GM21576 (cell line): ENCODE results near the gene WNK4.
A peak's percentile ranks its signal among the peaks of the same experiment; 100 is the strongest.
"Not testable (repeated sequence)": the region's sequence is repeated elsewhere in the genome, so short reads cannot be mapped to it uniquely, and the experiment has no call there.

ENCODE experiments used
- ATAC-seq: cut with Tn5 transposase; IDR thresholded peaks from one replicate; pipeline ENCODE4 v1.9.1; 2021; ENCODE audit warnings: mild to moderate bottlenecking, moderate library complexity; ENCODE audit not compliant: unreplicated experiment

WNK4 gene

DNA sequence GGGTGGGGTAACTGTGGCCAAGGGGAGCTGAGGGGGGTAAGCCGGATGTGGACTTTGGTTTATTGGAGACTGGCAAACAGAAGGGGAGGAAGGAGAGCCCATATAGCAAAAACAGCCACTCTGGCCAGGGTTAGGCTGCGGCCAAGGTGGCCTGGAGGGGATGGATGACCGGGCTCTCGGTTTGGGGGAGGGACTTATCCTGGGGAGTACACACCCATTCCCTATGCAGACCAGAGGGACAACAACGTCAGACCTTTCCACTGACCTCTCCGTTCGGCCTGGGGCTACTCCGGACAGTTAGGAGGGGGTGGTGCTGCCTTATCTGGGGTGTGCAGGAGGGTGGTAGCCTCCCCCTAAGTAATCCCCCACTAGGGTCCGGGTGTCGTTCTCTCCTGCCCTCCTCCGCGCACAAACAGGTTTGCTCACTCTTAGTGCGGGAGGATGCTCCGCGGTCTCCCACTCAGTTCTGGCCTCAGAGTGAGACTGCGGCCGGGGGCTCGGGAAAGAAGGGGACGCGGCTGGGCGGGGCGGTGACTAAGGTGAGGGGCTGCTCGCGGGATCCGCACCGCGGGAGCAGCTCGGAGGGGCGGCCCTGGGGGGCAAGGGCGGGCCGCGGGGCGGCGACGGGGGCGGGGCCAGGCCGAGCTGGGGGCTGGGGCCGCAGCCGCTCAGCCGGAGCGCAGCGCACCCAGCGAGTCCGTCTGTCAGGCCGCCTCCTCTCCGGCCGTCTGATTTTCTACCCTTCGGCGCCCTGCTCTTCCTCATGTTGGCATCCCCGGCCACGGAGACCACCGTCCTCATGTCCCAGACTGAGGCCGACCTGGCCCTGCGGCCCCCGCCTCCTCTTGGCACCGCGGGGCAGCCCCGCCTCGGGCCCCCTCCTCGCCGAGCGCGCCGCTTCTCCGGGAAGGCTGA, at the start of gene WNK4:
Gene WNK4 (plus strand): TSS at position 675 of the 915 bp plus-strand sequence. CDS start 89 bp downstream, at position 764.
- ATAC-seq = no peak

DNA sequence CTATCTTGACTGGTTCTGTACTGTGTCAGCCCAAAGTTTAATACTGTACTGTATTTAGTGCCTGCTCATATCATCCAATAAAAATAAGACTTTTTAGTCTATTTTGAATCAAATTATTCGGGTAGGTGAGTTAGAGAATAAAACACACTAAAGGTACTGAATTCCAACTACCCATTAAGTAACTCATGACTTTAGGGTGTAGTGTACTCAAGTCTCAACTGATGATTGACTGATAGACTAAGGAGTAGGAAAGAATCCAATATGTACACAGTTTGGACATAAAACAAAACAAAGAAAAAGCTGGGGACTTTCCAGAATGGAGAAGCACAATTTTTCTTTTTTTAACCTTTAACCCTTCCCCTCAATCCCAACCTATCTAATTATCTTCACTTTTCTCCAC, 39.7 kb upstream of the WNK4 start:
- no peak for ATAC-seq

DNA sequence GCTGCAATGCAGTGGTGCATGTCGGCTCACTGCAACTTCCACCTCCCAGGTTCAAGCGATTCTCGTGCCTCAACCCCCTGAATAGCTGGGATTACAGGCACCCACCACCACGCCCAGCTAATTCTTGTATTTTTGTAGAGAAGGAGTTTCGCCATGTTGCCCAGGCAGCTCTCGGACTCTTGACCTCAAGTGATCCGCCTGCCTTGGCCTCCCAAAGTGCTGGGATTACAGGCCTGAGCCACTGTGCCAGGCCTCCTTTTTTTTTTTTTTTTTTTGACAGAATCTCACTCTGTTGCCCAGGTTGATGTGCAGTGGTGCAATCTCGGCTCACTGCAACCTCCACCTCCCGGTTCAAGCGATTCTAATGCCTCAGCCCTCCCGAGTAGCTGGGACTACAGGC, 37.5 kb upstream of the WNK4 start:
- not testable (repeated sequence) for ATAC-seq

DNA sequence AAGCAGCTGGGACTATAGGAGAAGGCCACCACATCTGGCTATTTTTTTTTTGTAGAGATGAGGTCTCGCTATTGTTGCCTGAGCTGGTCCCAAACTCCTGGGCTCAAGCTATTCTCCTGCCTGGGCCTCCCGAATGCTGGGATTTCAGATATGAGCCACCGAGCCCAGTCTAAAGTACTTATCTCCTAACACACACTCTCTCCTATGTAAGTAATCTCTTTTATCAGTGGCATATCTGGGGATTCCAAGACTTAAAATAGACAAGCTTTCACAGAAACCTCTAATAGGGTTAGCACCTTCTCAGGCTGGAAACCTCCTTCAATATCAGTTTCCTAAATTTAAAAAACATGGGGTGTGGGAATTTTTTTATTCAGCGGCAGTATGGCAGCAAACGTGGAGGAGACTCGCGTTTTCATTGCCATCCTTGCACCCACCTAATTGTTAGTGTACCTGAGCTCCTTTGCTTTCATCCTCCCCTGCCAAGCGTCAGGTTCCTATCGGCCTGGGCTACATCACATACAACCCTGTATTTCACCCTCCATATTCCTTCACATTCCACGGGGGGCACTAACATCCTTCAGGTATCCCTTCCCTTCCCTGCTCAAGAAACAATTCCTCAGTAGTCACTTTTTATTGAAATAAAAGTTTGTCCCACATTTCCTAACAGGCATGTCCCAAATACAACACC, 36.7 kb upstream of the WNK4 start:
- no peak for ATAC-seq

DNA sequence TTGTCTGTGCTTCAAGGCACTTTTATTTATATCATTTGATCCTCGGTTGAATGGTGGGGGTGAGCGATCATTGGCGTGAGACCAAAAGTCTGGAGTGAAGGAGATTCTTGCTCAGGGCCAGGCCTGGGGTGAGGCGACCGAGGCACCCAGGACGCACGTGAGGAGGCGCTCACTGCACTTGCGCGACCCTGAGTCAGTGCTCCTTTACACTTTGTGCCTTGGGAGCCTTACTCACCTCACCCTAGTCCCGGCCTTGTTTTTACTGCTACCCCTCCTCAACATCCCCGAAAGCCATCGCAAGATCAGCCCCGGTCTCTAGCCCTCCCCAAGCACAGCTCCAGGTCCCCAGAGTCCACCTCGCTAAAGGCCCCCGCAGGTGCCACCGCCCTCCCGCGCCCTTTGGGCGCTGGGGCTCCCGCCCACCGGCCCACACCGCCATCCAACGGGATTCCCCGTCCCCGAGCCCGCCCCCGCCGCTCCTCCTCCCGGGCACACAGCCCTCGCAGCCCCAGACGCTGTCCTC, 36.1 kb upstream of the WNK4 start:
- peak; percentile 37 for ATAC-seq

DNA sequence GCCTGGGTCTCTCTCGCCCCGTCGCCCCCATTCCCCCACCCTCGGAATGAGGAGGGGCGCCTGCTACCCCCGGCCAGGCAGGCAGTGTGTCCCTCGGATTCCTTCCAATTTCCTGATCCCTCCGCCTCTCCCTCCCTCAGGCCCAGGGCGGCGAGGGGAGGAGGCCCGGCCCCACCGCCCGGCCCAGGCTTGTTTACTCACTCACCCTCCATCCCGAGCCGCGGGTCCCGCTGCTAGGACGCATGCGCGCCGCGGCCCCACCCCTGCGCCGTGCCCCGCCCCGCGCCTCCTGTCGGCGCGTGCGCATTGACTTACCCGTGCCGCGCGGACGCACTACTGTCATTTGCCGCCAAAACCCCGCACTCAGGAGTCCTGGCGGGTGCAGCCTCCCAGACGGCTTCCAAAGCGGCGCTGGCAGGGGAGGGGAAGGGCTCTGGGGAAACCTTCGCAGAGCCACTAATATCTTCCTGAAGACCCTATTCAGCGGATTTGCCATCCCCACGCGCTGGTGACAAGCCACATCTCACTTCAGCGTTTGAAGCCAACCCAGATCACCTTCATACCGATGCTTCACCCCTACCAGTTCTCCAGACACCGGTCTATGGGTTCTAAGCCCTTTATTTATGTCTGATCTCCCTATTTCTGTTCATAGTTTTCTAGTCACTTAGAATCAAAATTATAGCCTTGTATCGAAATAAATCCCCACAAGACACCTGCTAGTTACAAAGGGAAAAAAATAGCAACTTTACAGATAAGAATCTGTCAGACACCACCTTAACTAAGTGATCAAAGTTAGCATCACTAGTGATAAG, 35.4 kb upstream of the WNK4 start, which contains the start of gene EZH1:
Gene EZH1 (minus strand): TSS at position 235 of the 812 bp plus-strand sequence. CDS start 16,099 bp downstream, outside the sequence.
- peak; percentile 71 for ATAC-seq

DNA sequence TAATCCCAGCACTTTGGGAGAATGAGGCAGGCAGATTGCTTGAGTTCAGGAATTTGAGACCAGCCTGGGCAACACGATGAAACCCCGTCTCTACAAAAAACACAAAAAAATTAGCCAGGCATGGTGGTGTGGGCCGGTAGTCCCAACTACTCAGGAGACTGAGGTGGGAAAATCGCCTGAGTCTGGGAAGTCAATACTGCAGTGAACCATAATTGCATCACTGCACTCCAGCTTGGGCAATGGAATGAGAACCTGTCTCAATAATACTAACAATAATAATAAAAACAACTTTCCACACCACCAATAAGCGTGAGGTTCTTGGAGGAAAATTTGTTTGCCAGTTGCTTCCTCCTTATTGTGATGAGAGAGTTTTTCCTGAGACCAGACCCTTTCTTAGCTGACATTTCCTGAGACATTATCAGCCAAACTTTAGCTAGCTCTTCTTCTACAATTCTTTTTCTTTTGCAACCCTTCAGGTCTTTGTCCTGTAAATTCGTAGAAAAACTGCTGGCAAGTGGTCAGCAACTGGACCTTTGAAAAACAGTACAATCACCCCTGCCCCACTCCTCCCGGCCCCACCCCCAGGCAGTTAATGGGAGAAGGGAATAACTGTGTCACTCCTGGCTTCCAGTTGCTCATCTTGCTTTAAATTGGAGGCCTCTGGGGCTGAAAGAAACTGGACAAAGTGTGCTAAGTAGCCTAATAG, 32.1 kb upstream of the WNK4 start:
- ATAC-seq = no peak

- ATAC-seq = no peak
Observed at GRCh38 chr17:42748908-42749798, 31.3 kb upstream of the WNK4 start.

GRCh38 chr17:42750739-42751344, 29.6 kb upstream of the WNK4 start:
- ATAC-seq = no peak

GRCh38 chr17:42751628-42752027, 28.8 kb upstream of the WNK4 start:
- ATAC-seq = no peak

GRCh38 chr17:42754782-42755181, 25.6 kb upstream of the WNK4 start:
- ATAC-seq = no peak

DNA sequence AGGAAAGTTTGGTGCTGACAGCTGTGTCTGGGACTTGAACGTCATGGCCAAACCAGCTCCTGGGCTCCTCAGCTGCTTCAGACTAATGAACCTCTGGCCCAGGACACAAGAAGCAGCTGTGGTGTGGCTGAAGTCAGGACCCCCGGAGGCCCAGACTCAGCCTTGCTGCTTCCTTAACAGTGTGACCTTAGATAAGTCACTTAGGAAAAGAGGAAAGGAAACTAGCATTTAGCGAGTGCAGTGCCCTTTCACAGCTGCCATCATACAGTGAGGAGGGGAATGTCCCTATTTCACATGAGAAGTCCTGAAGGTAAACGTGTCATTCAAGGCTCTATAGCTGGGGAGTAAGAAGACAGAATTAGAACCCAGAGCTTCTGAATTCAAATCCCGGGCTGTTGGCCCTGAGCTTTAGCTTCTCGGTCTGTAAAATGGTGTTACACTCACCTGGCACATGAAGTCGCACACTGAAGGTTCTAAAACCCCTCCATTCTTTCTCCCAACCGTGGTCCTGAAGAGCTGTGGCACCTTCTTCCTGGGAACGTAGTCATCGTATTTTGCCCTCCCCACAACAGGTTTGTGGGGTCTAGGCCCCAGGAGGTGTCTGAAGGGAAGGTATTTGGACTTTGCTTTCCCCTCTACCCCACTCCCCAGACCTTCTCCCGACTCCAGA, 20.3 kb upstream of the WNK4 start:
- peak; percentile 83 for ATAC-seq

DNA sequence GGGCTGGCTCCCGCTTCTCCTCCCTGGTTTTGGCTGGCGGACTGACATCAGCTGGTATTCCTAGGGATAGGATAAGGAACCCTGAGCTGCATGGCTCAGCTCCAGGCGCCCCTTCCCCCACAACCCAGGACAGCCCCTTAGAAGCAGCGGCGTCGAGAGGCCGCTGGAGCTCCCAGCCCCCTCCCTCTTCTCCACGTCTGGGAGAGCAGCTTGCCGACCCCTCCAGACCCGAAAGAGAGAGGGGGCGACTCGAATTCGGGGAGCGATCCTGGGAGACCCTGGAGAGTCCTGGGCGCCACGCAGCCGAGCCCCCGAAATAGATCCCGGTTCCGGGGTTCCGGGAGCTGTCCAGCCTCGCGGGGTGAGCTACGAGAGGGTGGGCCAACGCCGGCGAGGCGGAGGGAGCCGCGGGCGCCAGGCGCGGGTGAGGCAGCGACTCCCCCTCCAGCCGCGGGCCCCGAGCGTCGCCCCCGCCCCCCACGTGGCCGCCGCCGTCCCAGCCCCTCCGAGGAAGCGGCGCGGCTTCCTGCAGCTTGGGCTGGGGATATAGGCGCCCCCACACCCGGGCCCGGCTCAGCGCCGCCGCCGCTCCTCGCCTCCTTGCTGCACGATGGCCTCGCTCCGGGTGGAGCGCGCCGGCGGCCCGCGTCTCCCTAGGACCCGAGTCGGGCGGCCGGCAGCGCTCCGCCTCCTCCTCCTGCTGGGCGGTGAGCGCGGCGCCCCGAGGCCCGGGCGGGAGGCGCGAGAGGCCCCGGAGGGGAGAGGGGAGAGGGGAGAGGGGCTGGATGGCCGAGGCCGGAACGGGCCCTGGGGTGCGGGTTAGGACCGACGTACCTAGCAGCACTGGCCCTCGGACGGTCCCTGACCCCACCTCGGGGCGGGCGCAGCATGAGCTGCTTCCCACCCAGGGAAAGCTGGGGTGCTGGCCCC, 19.5 kb upstream of the WNK4 start, which contains the start of gene RAMP2:
Gene RAMP2 (plus strand): TSS at position 576 of the 930 bp plus-strand sequence. CDS start 35 bp downstream, at position 611.
- ATAC-seq = no peak

DNA sequence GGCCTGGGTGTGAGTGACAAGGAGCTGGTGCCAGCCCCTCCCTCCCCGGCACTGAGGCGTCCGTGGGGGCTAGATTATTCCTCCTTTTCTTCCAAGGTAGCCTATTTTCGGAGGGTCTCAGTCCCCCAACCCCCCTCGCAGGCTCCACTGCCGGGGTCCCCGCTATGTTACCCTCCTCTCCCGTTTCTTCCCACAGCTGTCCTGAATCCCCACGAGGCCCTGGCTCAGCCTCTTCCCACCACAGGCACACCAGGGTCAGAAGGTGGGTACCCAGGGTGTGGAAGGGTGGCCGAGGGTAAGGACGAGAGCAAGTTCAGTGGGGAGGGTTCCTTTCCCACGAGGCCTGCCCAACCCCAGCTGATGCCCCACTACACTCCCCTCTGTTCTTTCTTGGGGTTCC, 18.8 kb upstream of the WNK4 start:
- ATAC-seq = no peak

GRCh38 chr17:42766124-42766523, 14.3 kb upstream of the WNK4 start:
- ATAC-seq = no peak

DNA sequence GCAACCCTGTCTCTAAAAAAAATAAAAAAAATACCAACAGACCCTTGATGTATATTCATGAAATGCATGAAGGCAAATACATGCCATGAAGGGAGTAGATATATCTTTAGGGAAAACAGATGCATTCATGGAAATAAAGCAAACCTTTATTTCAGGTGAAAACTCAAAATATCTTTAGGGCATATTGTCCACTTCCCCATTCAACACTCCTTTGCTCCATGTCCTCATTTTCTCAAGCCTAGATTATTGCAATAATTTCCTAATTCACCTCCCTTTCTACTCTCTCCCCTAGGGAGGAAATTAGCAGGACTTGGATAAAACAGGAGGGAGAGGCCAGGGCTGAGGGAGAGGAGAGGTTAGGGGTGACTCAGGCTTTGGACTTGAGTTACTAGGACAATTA, 12.9 kb upstream of the WNK4 start:
- no peak for ATAC-seq

DNA sequence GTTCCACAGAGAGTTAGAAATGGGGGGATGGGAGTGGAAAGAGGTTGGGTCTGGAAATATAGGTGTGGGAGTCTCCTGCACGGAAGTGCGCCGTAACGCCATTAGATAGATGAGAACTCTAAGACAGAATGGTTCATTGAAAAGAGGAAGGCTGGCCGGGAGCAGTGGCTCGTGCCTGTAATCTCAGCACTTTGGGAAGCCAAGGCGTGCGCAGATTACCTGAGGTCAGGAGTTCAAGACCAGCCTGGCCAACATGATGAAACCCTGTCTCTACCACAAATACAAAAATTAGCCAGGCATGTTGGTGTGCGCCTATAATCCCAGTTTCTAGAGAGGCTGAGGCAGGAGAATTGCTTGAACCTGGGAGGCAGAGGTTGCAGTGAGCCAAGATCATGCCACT, 12.4 kb upstream of the WNK4 start:
- ATAC-seq = not testable (repeated sequence)
